Body of pancreas (tissue), 4 donors: ENCODE measurements around the gene COX5B.
"Not testable (repeated sequence)": the region's sequence is repeated elsewhere in the genome, so short reads cannot be mapped to it uniquely, and the experiment has no call there.

Source experiments
- CTCF ChIP-seq, 7 experiments: fragments of 450-650 bp in 4 of 7; fragments of 200-600 bp in 3 of 7; sonication (generic) in 3 of 7; IDR thresholded peaks; one replicate each; pipeline ENCODE4 v1.5.1; 2016 to 2019; ENCODE audit warnings: antibody characterized with exemption in 7 of 7
- POLR2A ChIP-seq, 3 donors: fragments of 450-650 bp; IDR thresholded peaks; one replicate each; pipeline ENCODE4 v1.6.1; 2016; ENCODE audit warnings: antibody characterized with exemption in 3 of 3, mild to moderate bottlenecking in 2 of 3

- not testable (repeated sequence) for TF ChIP-seq CTCF, POLR2A (IDR thresholded peaks at IDR 0.05)
Observed at GRCh38 chr2:97622976-97623375, 22.9 kb upstream of the COX5B start.
